GM18861 (cell line): ENCODE measurements around the gene SHKBP1.

Experiments
- ATAC-seq: cut with Tn5 transposase; IDR thresholded peaks from one replicate; pipeline ENCODE4 v1.9.1; 2021; ENCODE audit not compliant: unreplicated experiment

Gene SHKBP1

DNA sequence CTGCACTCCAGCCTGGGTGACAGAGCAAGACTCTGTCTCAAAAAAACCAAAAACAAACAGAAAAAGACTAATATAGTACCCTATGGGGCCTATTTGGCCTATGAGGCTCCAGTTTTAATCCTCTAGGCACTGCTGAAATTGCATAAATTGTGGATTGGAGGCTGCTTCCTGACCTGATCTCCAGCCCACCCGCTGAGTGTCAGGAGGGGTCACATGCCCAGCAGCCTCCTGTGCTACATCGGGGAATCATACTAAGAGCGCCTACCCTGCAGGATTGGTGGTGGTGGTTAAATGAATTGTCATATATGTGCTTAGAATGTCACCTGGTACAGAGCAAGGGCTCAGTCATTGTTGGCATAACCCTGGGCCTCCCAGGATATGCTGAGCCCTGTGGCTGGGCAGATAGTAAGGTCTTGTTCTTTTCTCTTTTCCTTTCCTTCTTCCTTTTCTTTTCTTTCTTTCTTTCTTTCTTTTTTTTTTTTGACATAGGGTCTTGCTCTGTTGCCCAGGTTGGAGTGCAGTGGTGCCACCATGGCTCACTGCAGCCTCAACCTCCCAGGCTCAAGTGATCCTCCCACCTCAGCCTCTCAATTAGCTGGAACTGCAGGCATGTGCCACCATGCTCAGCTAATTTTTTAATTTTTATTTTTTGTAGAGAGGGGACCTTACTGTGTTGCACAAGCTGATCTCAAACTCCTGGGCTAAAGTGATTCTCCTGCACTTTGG, 55.8 kb downstream of the SHKBP1 start:
- no peak for ATAC-seq

DNA sequence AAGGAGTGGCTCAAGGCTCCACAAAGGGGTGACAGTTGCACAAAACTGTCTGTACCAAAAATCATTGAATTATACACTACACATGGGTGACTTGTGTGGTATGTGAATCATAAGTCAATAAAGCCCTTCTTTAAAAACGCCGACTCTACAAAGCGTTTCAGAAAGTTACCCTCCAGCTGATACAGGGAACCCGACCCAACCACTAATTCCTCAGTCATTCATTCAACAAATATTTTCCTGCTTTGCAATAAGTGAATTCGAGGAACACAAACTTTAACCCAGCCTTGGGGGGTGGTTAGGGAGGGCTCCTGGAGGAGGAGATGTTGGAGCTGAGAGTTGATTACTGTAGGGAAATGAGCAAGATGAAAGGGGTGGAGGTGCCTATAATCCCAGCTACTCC, 56.5 kb downstream of the SHKBP1 start:
- ATAC-seq, result no peak

DNA sequence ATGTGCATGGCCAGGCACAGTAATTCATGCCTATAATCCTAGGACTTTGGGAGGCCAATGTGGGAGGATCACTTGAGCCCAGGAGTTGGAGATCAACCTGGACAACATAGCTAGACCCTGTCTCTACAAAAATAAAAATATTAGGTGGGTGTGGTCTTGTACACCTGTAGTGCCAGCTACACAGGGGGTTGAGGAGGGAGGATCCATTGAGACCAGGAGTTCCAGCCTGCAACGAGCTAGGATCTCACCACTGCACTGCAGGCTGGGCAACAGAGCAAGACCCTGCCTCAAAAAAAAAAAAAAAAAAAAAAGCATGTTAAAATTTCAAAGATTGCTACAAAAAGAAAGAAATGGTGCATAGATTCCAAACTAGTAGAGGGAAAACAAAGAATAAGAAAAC, 61.7 kb downstream of the SHKBP1 start:
- ATAC-seq, result no peak

DNA sequence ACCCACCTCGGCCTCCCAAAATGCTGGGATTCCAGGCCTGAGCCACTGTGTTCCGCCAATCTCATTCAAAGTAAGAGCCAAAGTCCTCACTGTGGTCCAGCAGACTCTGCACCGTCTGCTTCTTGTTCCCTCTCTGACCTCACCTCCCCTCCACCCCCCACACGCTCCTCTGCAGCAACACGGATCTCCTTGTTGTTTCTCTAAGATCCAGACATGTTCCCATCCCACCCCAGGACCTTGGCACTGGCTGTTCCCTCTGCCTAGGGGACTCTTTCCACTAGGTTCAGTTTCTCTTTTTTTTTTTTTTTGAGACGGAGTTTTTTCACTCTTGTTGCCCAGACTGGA, 62.9 kb downstream of the SHKBP1 start:
- no peak for ATAC-seq

DNA sequence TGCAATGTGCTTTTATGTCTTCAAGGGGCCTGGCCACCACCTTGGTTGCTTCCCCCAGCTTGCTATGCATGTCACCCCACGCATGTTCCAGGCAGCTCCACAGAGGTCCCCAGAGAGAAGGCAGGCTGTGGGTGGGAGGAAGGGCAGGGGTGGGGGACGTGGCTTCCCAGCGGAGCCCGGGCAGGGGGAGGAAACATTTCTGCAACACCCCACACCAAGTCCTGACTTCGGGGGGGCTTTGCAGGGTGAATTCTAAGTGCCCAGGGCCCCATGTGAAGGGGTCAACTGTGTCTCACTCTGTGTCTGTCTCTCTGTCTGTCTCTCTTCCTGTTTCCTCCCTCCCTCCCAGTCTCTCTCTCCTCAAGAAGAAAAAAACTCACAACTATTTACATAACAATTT, 64.1 kb downstream of the SHKBP1 start:
- ATAC-seq, result no peak
